Stimulated activated CD8-positive, alpha-beta memory T cell treated with anti-CD3 and anti-CD28 coated beads, Interleukin-15, amount 100 ng/mL, for 48 hours (primary cell): ENCODE measurements around the gene TPM1.

Experiments used
- DNase-seq, 2 donors: peaks; one replicate each; pipeline ENCODE4 v3.0.0-alpha.2; 2020; ENCODE audit warnings: low read depth in 2 of 2

The TPM1 gene

DNA sequence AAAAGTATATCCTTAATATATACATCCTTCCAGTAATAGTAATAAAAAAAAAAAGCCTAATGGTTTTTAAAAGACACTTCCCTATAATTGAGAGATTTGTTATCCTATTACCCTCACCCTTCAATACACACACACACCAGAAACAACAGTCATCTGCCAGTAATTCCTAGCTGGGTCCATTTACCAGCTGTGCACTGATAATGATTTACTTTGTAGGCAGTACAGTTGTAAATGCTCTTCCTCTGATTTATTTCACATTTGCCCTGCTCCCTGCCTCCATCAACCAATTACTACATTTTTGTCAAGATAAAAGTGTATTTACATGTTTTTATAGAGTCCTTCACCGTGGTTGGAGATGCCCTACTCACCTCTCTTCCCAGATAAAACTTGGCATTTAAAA is 12.4 kb downstream of the TPM1 start:
- DNase-seq: no peak

DNA sequence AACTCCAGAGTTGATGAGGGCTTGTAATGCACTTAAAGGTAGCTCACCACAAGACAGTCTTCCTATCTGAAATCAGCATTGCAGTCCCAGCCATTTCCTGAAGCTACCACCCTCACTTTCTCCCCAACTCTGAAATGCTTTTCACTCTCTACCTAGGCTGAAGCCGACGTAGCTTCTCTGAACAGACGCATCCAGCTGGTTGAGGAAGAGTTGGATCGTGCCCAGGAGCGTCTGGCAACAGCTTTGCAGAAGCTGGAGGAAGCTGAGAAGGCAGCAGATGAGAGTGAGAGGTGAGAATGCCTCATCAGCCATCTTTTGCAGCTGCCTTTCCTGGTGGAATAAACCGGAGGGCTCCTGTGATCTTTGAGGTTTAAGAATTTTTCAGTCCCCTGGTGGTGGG is 14.3 kb downstream of the TPM1 start:
- DNase-seq: no peak

DNA sequence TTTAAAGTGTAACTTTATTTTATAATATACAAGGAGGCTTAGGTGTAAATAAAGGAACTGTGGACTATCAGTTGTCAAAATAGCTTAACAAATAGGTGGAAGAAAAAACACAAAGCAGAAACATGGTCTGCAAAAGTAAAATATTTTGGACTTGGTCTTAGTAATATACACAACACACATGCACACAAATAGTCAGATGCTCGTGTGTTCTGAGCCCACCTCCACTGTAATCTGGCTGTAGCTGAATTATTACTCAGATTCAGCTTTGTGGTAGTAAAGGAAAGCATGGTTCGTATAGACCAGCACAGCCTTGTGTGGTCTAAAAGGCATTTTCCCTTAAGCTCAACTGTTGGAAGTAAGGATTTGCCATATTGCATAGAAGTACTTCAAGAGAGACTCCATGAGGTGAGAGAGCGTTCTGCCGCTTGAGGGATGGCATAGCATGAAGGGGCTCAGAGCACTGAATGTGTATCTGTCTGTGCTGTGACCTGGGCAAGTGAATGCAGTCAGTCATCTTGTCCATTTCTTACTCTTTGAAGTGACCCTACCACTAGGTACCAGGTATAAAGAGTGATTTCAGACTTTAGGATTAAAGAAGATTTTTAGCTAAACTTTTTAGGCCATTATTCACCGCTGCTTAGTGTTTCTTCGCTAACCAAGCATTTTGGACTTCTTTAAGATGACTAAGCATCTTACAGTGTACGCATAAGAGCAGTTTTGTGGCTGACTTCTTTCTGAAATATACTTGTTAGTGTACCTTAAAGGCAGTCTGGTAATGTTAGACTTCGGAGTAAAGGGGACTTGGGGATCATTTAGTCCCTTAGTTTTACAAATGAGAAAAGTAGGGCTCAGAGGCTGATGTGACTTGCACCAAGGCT is 15.2 kb downstream of the TPM1 start:
- DNase-seq: no peak

DNA sequence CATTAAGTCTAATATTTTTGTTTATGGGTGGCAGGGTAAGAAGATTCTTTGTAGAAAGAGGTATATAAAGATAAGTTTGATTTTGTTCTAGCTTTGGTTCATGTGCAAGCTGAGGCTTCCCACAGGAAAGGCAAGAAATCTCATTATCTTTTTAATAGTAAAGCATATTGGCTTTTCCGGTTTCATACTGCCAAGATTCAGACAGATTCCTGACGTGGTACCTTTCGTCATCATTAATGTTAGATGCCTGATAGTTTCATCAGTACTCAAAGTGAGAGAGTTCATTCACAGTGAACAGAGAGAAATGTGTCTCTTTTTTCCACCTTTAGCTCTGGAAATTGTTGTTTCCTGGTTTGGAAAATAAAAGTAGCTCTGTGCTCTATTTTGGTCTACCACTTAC is 16.5 kb downstream of the TPM1 start:
- DNase-seq: no peak

DNA sequence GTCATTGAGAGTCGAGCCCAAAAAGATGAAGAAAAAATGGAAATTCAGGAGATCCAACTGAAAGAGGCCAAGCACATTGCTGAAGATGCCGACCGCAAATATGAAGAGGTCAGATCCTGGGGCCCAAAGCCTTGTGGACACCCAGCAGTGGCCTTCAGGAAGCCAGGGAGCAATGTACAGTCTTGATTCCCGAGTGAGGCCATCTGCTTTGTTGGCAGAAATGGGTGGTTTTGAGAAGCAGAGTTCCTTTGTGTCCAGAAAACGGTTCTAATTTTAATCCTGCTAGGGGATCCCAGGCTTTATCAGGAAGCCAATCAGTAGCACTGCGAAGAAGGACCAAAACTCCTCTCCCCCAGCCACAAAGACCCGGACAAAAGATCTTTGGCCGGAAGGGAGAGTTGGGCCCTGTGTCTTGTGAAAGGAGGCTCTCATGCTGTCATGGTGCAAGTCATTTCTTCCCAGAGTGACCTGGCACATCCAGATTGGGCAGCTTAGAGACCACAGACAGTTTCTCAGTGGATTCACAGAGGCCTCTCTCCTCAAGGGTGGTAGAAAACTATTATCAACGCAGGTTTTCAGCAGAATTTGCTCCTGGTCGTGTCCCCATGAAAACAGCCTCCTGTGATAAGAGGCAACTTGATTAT is 17.1 kb downstream of the TPM1 start:
- no peak for DNase-seq

DNA sequence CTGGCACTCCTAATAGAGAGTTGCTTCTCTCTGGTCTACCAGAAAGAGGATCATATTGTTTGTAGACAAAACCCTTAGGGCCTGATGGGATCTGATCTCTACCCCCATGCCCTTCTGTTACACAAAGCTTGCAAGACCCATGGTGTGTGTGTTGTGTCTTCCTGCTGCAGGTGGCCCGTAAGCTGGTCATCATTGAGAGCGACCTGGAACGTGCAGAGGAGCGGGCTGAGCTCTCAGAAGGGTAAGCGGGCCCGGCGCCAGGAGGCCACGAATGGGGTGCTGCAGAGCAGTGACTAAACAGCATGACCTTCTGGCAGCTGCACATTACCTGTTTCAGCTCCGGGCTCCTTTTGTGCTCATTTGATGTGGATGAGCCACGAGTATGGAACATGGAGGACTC is 18.2 kb downstream of the TPM1 start:
- no peak for DNase-seq

DNA sequence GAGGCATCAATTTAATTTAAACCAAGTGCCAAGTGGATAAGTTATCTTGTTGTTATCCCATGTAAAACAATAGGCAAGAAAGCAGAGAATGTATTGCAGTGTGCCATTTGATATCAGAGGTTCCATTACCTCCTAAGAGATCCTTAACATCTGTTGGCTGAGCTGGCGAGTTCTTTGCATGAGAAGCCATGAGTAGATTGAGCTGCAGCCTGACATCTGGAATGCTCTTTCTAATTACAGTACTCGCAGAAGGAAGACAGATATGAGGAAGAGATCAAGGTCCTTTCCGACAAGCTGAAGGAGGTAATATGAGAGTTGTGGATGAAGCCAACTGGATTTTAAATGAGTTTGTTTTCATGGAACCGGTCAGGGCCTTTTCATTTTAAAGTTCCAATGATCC is 19.4 kb downstream of the TPM1 start:
- DNase-seq: no peak

DNA sequence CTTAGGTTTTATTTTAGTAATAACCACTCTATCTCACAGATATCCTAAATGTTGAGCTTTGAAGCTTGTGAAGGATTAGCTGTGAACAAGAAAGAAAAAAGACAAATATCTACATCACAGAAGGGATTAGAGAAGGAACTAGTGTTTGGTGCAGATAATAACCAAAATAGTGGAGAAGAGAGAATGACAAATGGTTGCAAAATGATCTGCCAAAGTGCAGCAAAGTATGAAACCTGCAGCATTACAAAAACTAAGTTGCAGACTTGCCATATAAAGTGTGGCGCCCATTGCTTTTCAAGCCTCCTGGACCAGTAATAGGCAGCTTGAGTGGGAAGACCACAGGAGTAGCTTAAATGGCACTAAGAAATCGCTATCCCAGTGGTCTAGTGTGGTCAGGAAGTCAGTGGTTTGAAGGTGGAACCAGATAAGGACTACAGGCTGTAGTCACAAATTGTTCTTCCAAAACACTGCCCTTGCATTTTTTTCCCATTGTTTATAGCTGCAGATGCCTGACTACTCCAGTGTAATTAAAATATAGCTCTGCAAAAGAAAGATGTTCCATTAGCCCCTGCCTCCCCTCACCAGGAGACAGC is 20.7 kb downstream of the TPM1 start:
- no peak for DNase-seq

DNA sequence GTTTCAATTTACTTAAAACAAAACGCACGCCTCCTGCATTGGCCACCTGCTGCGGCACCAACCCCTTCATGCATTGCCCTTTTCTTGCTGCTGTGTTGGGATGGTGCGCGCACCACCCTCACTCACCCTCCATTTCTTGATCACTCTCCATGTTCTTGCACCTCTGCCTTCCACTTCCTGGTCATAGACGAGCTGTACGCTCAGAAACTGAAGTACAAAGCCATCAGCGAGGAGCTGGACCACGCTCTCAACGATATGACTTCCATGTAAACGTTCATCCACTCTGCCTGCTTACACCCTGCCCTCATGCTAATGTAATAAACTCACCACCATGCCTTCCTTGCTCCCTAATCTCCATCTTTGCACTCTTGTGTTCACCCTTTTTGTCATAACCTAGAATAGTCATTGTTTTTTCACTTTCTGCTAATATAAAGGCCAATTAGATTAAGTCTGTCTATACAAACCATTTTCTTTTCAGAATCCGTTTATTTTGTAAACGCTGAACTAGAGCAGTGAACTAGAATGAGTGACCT is 21.4 kb downstream of the TPM1 start:
- no peak for DNase-seq

DNA sequence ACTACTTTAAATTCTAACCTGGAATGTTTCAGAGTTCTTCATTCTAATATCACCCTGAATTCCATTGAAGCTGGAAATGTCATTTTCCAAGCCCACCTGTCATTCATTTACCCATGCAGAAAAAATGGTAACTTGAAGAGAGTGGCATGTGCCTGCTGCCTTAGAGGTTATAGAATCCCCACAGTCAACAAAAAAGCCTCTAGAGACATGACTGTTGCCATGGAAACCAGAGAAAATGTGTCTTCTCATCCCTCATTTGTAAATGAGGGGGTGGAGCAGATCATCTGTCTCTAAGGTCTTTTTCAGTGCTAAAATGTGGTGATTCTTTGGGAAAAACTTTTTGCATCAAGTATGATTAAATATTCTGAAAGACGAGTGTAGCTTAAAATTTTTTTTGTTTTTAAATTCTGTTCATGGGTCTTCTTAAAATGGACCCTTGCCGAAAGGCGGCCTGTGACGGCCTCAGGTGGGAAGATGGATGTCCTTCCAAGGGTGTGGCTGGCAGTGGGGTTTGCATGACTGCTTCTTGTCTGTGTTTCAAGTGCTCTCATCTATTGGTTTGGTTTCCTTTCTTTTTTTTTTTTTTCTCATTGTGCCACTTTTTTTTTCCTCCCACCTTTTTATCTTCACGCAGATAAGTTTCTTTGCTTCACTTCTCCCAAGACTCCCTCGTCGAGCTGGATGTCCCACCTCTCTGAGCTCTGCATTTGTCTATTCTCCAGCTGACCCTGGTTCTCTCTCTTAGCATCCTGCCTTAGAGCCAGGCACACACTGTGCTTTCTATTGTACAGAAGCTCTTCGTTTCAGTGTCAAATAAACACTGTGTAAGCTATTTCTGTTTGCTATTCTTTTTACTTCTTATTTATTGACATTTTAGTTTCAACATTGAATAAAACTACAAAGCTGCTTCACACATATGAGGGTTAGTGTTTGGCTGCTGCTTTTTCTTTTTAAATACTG is 23.0 kb downstream of the TPM1 start:
- no peak for DNase-seq

DNA sequence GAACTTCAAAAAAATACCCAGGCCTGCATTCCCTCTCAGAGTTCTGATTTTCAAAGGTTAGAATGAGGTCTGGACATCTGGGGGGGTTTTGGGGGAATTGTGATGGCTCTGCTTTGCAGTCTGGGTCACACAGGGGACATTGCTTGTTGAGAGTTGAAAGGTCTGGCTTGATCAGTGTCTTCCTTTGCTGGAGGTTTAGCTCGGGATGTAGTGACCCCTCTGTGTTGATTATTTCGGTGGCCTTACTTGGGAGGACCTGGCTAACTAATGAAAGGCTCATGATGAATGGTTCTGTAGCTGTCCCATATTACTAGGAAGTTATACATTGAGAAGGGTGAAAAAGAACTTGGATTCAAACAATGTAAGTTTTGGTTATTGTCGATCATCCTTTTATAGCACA is 23.7 kb downstream of the TPM1 start:
- DNase-seq: no peak

DNA sequence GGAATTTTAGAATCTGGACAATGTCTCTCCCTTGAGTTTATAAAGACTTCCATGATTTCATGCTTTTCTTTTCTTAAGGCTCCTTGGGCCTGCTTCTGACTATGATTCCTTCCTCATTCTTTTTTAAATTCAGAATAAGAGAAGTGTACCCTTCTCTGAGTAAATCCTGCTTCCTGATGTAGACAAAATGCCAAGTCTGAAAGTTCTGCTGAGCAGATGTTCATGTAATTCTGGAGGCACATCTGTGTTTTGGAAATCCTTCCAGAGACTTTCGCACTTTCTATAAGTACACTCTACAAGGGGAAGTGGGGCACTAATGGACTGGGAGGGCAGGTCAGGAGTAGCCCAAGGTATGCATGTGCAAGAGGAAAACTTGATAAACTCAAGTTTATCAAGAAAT is 24.8 kb downstream of the TPM1 start:
- no peak for DNase-seq

DNA sequence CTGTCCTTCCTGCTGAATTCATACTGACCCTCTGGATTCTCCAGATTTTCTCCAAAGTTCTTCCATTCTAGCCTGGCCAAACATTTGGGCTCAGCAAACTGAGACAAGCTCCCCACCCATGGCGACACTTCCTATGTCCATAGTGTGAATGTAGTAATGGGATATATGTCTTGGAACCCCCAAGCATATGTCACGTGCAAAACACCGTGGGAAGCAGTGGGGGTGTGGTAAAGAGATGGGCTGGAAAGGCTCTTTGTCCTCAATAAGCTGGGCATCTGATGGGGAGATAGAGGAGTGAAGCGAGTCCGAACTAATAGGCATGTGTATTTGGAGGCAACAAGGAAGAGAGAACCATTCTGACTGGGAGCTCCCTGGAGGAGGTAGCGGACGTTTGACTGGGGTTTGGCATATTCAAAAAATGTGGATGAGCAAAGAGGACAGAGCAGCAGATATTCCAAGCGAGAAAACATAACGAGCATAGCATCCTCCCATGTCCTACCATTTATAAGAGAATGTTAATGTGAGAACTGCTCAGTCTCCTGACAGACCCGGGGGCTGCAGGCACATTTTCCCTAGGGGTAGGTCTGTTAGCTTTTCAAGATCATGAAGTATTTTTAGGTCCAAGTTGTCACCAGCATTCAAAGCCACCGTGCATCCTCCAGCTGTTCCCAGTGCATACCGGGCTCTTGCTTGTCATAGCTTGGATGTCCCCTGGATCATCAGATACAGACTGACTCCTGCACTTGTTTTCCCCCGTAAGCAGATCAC is 25.6 kb downstream of the TPM1 start:
- no peak for DNase-seq

DNA sequence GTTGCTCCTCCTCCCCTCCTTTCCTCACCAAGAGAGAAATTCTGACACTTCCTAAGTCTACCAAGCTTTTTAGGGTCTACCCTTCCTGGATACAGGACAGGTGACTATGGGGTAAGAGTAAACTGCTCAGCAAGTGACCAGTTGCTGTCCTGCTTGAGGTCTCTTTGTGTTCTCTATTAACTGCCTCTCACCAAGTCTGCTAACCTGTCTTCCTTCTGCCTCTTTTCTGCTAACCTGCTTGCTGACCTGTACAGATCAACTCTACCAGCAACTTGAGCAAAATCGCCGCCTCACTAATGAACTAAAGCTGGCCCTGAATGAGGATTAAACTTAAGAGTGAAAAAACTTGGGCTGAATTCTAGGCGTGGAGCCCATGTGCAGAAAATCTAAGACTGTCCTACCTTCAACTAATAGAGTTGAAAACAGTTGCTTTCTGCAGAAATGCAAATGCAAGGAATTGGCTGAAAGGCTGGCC is 27.1 kb downstream of the TPM1 start:
- no peak for DNase-seq

DNA sequence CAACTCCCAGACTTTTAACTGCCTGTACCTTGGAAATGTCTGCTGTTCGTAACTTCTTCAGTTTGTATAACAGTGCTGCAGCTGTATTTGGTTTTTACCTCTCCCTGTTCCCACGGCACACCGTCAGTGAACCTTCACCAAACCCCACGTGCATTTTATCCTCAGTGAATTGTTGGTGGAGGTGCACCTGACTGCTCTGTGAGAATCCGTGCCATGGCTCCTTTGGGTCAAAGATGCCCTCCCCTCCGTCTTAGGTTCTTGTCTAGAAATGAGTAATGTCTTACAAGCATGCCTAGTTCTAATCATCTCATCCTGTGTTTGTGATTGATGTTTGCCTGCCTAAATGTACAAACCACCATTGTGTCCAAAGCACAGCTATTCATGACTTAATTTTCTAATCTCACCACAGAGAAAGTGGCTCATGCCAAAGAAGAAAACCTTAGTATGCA is 28.2 kb downstream of the TPM1 start:
- no peak for DNase-seq

DNA sequence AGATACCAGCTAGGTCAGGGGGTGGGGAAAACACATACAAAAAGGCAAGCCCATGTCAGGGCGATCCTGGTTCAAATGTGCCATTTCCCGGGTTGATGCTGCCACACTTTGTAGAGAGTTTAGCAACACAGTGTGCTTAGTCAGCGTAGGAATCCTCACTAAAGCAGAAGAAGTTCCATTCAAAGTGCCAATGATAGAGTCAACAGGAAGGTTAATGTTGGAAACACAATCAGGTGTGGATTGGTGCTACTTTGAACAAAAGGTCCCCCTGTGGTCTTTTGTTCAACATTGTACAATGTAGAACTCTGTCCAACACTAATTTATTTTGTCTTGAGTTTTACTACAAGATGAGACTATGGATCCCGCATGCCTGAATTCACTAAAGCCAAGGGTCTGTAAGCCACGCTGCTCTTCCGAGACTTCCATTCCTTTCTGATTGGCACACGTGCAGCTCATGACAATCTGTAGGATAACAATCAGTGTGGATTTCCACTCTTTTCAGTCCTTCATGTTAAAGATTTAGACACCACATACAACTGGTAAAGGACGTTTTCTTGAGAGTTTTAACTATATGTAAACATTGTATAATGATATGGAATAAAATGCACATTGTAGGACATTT is 28.9 kb downstream of the TPM1 start:
- no peak for DNase-seq

DNA sequence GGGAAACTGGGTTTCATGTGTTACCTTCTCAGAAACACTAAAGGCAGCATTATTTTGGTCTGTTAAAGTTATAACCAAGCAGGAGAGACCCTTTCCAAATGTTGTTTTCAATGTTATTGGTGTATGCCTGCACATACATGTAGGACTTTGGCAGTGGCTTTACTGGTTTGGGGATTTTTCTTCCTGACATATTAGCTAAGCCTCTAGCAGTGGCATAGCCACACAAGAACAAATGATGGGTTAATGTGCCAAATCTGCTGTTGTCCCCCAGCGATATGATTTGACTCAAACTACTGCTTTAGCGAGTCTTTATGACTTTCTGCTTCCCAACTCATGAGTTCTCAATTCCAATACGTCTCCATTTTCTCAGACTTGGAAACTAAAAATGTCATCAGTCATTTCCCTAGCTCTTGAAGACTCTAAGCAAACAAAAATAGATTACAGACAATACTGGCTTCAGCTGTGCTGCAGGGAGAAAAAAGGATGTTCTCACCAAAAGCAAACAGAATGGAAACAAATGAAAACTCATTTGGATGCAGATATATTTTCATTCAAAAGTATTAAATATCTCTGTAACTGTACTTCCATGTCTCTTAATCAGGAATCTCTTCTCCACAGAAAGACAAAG is 29.6 kb downstream of the TPM1 start:
- DNase-seq: no peak

DNA sequence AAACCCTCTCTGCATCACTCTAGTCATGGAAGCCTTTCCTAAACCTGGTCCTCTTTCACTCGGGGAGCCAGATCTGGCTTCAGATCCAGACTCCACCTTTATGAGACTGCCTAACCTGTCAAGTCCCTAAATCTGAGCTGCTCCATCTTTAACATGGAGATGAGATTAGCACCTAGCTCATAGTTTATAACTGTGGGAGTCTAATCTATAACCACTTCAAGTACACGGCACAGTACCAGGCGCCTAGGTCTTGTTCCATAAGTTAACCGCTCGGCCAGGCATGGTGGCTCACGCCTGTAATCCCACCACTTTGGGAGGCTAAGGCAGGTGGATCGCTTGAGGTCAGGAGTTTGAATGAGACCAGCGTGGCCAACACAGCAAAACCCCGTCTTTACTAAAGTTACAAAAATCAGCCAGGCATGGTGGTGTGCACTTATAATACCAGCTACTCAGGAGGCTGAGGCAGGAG is 30.3 kb downstream of the TPM1 start:
- DNase-seq: no peak

DNA sequence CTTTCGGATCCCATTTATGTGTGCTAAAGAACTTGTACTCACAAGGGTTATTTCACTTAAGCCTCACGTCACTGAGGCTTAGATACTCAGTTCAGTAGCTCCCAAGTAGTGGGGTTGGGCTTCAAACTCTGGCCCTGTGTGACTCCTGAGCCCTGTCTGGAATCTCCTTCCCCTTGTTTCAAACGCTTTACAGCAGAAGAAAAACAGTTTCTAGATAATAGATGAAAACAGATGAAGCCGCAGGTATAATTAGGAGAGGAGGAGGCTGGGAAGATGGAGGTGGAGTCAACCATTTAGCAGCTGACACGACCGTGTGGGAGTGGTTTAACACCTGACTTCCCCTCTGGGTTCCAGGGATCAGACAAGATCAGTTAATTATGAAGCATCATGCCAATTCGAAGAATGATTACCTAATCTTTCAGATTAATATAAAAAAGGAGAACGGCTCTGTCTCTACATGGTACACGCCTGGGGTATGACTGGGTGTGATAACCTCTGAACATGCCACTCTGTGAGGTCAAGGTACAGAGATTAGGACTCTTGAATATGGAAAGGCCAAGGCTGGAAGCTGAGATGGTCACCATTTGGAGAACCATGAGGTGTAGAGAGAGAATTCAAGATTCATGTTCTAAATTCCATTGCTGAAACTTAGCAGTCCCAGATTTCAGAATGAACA is 31.1 kb downstream of the TPM1 start:
- no peak for DNase-seq
